Measurements from ENCODE around the gene MDC1. TPM values are rescaled to one million over a fixed set of nuclear protein-coding genes. Genes with fewer than 3 reads are reported as not detected.
"Not testable (repeated sequence)": the region's sequence is repeated elsewhere in the genome, so short reads cannot be mapped to it uniquely, and the experiment has no call there.

The MDC1 gene
- total RNA-seq (10 to 100 TPM; 37.4 to 46.5 TPM), total RNA-seq (26.0 to 26.8 reads per million in 2 donors)

GRCh38 chr6:30717129-30717844 lies at the start of gene MDC1:
Gene MDC1, minus strand, starts transcription at chr6:30717281. Its CDS starts 2,106 bp downstream, at chr6:30715175.
- peak within 1 kb of the TSS; percentile 92 for H3K4me3 Mint-ChIP-seq
- H3K9me3 ChIP-seq (ENCODE audit: control insufficient read depth, low read length, poor library complexity, severe bottlenecking) = no peaks in the 10 kb centered on the region
- DNase-seq (peak; percentile 92 to 98 (median 93)), ATAC-seq (peak; percentile 80)
- peaks cover 45% of the 10 kb centered on the region for H3K4me1 Mint-ChIP-seq
- H3K36me3 Mint-ChIP-seq (ENCODE audit: low read depth) = peaks cover 12% of the 10 kb centered on the region
- peak within 1 kb of the TSS; percentile 97 for H3K27ac Mint-ChIP-seq
- no peaks in the 10 kb centered on the region for H3K27me3 Mint-ChIP-seq

- no peak overlapping the region for H3K27ac Mint-ChIP-seq
- H3K4me1 Mint-ChIP-seq = peaks cover 49% of the 10 kb centered on the region
- DNase-seq (no peak), ATAC-seq (no peak)
- H3K27me3 Mint-ChIP-seq = no peaks in the 10 kb centered on the region
- no peaks in the 10 kb centered on the region for H3K9me3 ChIP-seq (ENCODE audit: control insufficient read depth, low read length, poor library complexity, severe bottlenecking)
- no peaks in the 10 kb centered on the region for H3K36me3 Mint-ChIP-seq (ENCODE audit: low read depth)
- no peak overlapping the region for H3K4me3 Mint-ChIP-seq
Observed at GRCh38 chr6:30766461-30767157, 49.5 kb upstream of the MDC1 start.

DNA sequence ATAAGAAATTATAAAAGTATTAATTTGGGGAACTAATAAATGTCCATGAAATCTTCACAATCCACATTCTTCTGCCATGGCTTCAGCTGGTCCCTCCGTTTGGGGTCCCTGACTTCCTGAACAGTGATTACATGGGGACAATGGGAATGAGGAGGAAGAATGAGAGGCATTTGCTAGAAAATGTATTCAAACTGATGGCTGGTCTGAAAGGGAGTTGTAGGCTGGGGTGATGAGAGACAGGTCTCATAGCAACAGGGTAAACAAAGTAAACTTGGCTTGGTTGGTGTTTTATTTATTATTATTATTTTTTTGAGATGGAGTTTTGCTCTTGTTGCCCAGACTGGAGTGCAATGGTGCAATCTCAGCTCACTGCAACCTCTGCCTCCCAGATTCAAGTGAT lies 48.4 kb upstream of the MDC1 start:
- not testable (repeated sequence) for H3K4me3 Mint-ChIP-seq; H3K9me3 ChIP-seq (ENCODE audit: control insufficient read depth, low read length, poor library complexity, severe bottlenecking); H3K36me3 Mint-ChIP-seq (ENCODE audit: low read depth); ATAC-seq; H3K27ac Mint-ChIP-seq; DNase-seq; H3K27me3 Mint-ChIP-seq
- peaks cover 44% of the 10 kb centered on the region for H3K4me1 Mint-ChIP-seq

- not testable (repeated sequence) for H3K4me3 Mint-ChIP-seq
- H3K4me1 Mint-ChIP-seq = peaks cover 34% of the 10 kb centered on the region
Observed at GRCh38 chr6:30764490-30765043, 47.5 kb upstream of the MDC1 start.

DNA sequence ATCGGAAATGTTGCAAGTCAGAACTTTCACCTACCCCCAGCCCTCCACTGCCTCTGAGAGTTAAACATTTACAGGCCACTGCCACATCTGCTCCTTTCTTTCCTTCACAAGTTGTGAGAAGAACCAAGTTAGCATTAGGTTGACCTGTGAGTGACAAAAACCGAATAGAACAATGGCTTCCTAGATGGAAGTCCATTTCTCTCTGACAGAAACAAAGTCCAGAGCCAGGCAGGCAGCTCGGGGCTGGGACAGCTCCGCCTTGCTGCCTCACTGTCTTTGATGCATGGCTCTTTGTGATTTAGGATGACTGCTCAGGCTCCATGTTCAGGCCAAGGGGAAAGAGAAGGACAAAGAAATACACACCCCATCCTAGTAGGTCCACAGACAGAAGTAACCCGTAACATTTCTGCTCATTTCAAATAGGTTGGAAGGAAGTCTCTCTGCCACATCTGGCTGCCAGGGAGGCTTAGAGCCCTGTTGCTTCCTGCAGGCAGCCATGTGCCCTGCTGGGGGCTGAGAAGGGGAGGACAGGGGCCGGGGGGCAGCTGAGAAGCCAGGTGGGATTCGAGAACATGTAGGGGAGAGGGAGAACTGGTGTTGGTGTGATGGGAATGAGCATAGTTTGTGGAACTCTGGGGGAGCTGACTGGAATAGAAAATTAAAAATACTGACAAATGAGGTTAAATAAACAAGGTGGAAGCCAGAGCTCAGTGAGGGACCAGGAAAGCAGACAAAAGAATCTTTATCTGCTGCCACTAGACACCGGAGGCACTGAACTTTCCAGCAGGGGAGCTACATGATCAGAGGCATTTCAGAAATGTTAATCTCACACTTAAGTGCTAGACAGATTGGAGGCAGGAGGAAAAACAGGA lies 46.8 kb upstream of the MDC1 start:
- no peaks in the 10 kb centered on the region for H3K27me3 Mint-ChIP-seq
- H3K9me3 ChIP-seq (ENCODE audit: control insufficient read depth, low read length, poor library complexity, severe bottlenecking) = no peaks in the 10 kb centered on the region
- no peak overlapping the region for H3K27ac Mint-ChIP-seq
- H3K36me3 Mint-ChIP-seq (ENCODE audit: low read depth) = no peaks in the 10 kb centered on the region
- ATAC-seq (no peak), DNase-seq (no peak)
- peaks cover 27% of the 10 kb centered on the region for H3K4me1 Mint-ChIP-seq
- peak overlapping the region; percentile 1 for H3K4me3 Mint-ChIP-seq

More at GRCh38 chr6:30764490-30765043, 47.5 kb upstream of the MDC1 start:
- not testable (repeated sequence) for ATAC-seq; H3K27me3 Mint-ChIP-seq; H3K9me3 ChIP-seq (ENCODE audit: control insufficient read depth, low read length, poor library complexity, severe bottlenecking); H3K27ac Mint-ChIP-seq; DNase-seq; H3K36me3 Mint-ChIP-seq (ENCODE audit: low read depth)

DNA sequence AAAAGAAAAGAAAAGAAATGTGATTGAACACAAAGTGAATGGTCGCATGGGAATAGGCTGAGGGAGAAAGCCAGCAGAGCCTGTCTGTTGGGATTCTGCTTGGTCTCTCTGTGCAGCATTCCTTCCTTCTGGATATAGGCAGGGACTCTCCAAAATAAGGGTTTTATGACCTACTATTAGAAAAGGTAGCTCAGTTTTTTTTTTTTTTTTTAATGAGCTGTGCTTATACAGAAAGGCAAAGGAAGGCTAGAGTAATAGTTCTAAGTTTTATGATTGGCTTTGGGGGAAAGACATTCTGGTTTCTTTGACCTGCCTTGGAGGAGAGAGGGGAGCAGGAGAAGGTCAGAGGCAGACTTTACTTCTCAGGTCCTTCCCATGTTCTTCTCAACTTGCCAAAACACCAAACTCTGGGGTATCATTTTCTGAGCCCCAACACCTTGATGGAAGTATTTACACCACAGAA lies 46.1 kb upstream of the MDC1 start:
- Mint-ChIP-seq H3K4me1 (peaks cover 20% of the 10 kb centered on the region), H3K36me3 (ENCODE audit: low read depth) (no peaks in the 10 kb centered on the region), H3K4me3 (no peak overlapping the region), H3K27ac (no peak overlapping the region), H3K27me3 (no peaks in the 10 kb centered on the region)
- ATAC-seq (no peak), DNase-seq (no peak)
- H3K9me3 ChIP-seq (ENCODE audit: control insufficient read depth, low read length, poor library complexity, severe bottlenecking) = no peaks in the 10 kb centered on the region

DNA sequence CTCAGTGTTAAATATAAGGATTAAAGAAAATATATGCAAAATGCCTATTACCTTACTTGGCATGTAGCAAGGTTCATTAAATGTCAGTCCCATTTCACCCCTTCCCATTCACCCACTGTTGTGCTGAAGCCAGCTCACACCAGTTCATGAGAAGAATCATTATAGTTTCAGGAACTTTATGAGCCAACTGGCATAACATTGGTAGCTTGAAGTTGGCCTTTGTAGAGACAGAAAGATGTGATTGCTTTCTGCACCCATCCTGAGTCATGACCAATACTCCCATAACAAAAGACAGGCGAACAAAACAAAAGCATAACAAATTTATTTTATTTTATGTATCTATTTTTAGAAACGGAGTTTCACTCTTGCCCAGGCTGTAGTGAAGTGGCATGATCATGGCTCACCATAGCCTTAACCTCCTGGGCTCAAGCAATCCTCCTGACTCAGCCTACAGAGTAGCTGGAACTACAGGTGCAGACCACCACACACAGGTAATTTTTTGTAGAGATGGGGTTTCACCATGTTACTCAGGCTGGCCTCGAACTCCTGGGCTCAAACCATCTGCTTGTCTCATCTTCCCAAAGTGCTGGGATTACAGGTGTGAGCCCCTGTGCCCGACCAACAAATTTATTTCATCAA lies 44.8 kb upstream of the MDC1 start:
- H3K4me1 Mint-ChIP-seq = peaks cover 22% of the 10 kb centered on the region
- H3K9me3 ChIP-seq (ENCODE audit: control insufficient read depth, low read length, poor library complexity, severe bottlenecking) = no peaks in the 10 kb centered on the region
- no peak for DNase-seq
- H3K4me3 Mint-ChIP-seq = no peak overlapping the region
- H3K27me3 Mint-ChIP-seq = no peaks in the 10 kb centered on the region
- no peak overlapping the region for H3K27ac Mint-ChIP-seq
- ATAC-seq = no peak
- H3K36me3 Mint-ChIP-seq (ENCODE audit: low read depth) = no peaks in the 10 kb centered on the region

DNA sequence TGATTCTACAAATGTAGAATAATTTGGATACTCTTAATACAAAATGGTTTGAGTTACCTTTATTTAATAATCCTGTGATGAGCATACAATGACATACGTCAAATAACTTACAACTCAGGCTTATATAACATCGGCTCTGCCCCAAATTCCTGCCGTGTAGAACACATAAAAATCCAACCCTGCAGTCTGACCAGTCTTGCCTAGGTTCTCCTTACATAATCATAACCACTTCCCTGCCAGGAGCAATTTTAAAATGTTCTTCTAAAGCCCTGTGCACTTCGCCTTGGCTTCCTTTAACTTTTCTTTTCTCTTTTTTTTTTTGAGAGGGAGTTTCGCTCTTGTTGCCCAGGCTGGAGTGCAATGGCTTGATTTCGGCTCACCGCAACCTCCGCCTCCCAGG lies 43.5 kb upstream of the MDC1 start:
- Mint-ChIP-seq H3K4me3 (no peak overlapping the region), H3K27ac (no peak overlapping the region), H3K27me3 (no peaks in the 10 kb centered on the region), H3K4me1 (peaks cover 15% of the 10 kb centered on the region), H3K36me3 (ENCODE audit: low read depth) (no peaks in the 10 kb centered on the region)
- DNase-seq = no peak
- H3K9me3 ChIP-seq (ENCODE audit: control insufficient read depth, low read length, poor library complexity, severe bottlenecking) = no peaks in the 10 kb centered on the region
- ATAC-seq = no peak

GRCh38 chr6:30759575-30760239 lies 42.6 kb upstream of the MDC1 start:
- no peaks in the 10 kb centered on the region for H3K27me3 Mint-ChIP-seq
- no peak for DNase-seq
- peaks cover 15% of the 10 kb centered on the region for H3K4me1 Mint-ChIP-seq
- no peaks in the 10 kb centered on the region for H3K36me3 Mint-ChIP-seq (ENCODE audit: low read depth)
- no peaks in the 10 kb centered on the region for H3K9me3 ChIP-seq (ENCODE audit: control insufficient read depth, low read length, poor library complexity, severe bottlenecking)
- no peak overlapping the region for H3K27ac Mint-ChIP-seq
- no peak overlapping the region for H3K4me3 Mint-ChIP-seq
- ATAC-seq = no peak

DNA sequence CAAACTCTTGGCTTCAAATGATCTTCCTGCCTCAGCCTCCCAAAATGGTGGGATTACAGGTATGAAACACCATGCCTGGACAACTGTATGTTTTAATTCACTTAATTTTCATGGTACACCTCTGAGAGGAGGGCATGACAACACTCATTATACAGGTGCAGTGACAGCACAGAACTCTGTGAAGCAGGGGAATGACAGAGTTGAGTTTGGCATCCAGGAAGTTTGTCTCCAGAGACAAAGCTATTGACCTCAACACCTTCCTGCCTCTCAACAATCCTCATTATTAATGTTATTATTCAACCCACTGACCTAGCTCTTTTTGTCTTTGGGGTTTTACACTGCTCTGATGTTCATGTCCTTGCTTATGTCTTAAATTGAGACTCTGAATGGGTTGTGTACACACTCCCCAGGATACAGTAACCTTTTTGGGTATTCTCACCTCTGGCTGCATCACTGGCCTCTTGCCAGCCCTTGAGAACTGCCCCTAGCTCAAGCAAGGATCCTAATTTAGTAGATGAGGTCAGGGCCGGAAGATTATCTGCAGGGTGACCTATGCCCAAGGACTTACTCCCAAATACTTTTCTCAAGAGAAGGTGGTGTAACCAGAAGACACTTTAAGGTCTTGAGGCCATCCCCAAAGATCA lies 40.3 kb upstream of the MDC1 start:
- Mint-ChIP-seq H3K27me3 (no peaks in the 10 kb centered on the region), H3K4me3 (no peak overlapping the region), H3K27ac (no peak overlapping the region)

GRCh38 chr6:30756405-30757003 lies 39.4 kb upstream of the MDC1 start:
- not testable (repeated sequence) for H3K36me3 Mint-ChIP-seq (ENCODE audit: low read depth); ATAC-seq

More for the DNA sequence above, 40.3 kb upstream of the MDC1 start:
- Mint-ChIP-seq H3K4me1 (peaks cover 4% of the 10 kb centered on the region), H3K36me3 (ENCODE audit: low read depth) (no peaks in the 10 kb centered on the region)
- no peak for DNase-seq
- ATAC-seq = no peak
- no peaks in the 10 kb centered on the region for H3K9me3 ChIP-seq (ENCODE audit: control insufficient read depth, low read length, poor library complexity, severe bottlenecking)

More at GRCh38 chr6:30756405-30757003, 39.4 kb upstream of the MDC1 start:
- not testable (repeated sequence) for H3K4me3 Mint-ChIP-seq; H3K4me1 Mint-ChIP-seq; H3K27me3 Mint-ChIP-seq; H3K9me3 ChIP-seq (ENCODE audit: control insufficient read depth, low read length, poor library complexity, severe bottlenecking); H3K27ac Mint-ChIP-seq; DNase-seq

All from T-helper 17 cell (primary cell).